Measurements from ENCODE around the gene CLTCL1. TPM values are rescaled to one million over a fixed set of nuclear protein-coding genes. Genes with fewer than 3 reads are reported as not detected.

CLTCL1 gene
- 9.6 and 23.6 TPM in 2 replicates for total RNA-seq

GRCh38 chr22:19291580-19292457 is at the start of gene CLTCL1:
CLTCL1 (minus strand) TSS chr22:19291719; CDS start chr22:19291641, 78 bp downstream.

DNA sequence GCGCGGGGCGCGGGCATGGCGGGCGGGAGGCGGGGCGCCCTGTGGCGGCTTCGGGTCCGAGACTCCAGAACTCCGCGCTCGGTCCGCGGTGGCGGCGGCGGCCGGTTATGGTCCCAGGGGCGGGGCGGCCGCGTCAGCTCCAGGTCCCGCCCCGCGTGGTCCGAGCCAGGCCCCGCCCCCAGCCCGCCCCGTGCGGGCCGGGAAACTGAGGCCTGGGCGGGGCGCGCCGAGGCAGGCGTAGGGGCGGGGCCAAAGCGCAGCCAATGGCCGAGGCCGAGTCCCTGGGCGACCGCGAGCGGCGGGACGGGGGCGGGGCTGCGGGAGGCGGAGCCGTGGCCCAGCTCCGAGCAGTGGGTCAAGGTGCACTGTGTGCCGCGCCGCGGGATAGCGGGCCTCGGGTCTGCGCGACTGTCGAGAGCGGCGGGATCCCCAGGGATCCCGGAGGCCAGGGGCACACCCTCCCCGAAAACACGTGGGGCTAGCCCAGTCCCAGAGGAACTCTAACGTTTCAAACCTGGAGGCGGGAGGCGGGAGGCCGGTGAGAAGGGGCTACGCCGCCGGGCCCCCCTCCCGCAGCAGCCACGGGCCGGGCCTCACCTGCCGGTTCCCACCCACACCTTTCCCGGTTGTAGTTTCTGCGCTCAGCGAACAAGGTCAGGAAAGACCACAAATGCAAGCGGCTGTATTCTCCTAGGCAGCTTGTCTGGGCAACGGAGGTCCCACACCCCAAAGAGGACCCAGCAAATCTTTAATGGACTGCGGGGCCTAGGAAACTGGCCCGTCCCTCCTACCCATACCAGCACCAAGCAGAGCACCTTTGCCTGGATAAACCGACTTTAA is 112.6 kb downstream of the CLTCL1 start, which contains the start of gene SLC25A1:
Gene SLC25A1, minus strand, starts transcription at position 80 of the 840 bp plus-strand sequence. Its CDS starts 63 bp downstream, at position 17.

GRCh38 chr22:19149991-19150390 is 141.5 kb downstream of the CLTCL1 start, which contains the start of gene GSC2:
GSC2 (minus strand) TSS chr22:19150292; CDS start chr22:19150283, 9 bp downstream.

DNA sequence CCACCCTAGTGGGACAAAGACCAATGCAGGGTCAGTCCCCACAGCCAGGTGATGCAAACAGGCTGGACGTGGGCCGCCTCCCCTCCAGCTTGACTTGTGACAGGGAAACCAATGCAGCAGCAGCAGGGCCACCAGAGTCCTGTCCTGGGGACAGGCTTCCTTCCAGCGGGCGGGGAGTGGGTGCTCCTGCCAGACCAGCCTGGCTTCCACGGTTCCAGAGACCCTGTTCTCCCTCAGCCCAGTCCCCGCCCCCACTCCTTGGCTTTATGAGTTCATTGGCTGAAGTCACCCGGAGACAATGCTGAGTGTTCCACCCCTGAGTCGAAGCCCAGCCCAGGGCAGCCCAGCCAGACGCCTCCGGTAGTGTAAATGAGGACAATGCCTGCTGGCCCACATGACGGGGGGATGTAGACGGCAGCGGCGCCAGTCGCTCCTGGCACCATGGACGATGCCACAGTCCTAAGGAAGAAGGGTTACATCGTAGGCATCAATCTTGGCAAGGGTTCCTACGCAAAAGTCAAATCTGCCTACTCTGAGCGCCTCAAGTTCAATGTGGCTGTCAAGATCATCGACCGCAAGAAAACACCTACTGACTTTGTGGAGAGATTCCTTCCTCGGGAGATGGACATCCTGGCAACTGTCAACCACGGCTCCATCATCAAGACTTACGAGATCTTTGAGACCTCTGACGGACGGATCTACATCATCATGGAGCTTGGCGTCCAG is 160.4 kb downstream of the CLTCL1 start, which contains the start of gene TSSK2:
Gene TSSK2, plus strand, starts transcription at position 350 of the 726 bp plus-strand sequence. Its CDS starts 92 bp downstream, at position 442.

Other genes with a start within 250 kb of the CLTCL1 start
- 56.1 and 72.9 TPM in 2 replicates for gene DGCR2, start 169.3 kb downstream of the CLTCL1 start, total RNA-seq
- gene TSSK2, start 160.4 kb downstream of the CLTCL1 start, total RNA-seq: not detected in 2 replicates
- 6.6 and 11.8 TPM in 2 replicates for gene ESS2, start 147.1 kb downstream of the CLTCL1 start, total RNA-seq
- gene GSC2, start 141.4 kb downstream of the CLTCL1 start, total RNA-seq: not detected in 2 replicates
- 152 TPM in 2 replicates for gene SLC25A1, start 113.0 kb downstream of the CLTCL1 start, total RNA-seq
- 16.1 and 20.2 TPM in 2 replicates for gene HIRA, start 140.0 kb upstream of the CLTCL1 start, total RNA-seq
- 54.9 and 69.7 TPM in 2 replicates for gene MRPL40, start 140.8 kb upstream of the CLTCL1 start, total RNA-seq
- 21.0 and 22.0 TPM in 2 replicates for gene C22orf39, start 156.0 kb upstream of the CLTCL1 start, total RNA-seq
- 64.3 and 65.6 TPM in 2 replicates for gene UFD1, start 187.5 kb upstream of the CLTCL1 start, total RNA-seq
- 1.1 and 3.9 TPM in 2 replicates for gene CDC45, start 188.2 kb upstream of the CLTCL1 start, total RNA-seq
- gene CLDN5, start 232.7 kb upstream of the CLTCL1 start, total RNA-seq: 2.7 and 7.9 TPM in 2 replicates

All from tracheal epithelial cell (primary cell).